ENCODE data around the gene PRDM11.

The PRDM11 gene

DNA sequence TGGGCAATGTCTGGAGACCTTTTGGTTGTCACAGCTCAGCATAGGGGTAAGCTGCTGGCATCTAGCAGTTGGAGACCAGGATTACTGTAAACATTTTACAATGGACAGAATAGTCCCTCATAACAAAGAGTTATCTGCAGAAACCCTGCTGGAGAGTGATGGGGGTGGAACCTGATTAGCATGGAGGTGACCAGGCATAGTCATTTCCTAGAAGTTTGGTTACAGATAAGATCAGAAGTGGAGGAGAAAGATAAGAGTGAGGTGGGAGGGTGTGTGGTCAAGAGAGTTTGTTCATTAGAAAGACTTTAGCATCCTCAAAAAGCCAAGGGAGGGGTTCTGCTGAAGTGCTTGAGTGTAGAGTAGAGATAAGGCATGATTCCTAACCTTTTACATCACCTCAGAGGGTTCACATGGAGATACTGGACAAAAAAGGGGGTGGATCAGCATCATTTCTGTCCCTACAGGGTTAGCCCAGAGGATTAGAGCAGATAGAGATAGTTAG, 38.8 kb downstream of the PRDM11 start:
- TF ChIP-seq, protein P1, sequence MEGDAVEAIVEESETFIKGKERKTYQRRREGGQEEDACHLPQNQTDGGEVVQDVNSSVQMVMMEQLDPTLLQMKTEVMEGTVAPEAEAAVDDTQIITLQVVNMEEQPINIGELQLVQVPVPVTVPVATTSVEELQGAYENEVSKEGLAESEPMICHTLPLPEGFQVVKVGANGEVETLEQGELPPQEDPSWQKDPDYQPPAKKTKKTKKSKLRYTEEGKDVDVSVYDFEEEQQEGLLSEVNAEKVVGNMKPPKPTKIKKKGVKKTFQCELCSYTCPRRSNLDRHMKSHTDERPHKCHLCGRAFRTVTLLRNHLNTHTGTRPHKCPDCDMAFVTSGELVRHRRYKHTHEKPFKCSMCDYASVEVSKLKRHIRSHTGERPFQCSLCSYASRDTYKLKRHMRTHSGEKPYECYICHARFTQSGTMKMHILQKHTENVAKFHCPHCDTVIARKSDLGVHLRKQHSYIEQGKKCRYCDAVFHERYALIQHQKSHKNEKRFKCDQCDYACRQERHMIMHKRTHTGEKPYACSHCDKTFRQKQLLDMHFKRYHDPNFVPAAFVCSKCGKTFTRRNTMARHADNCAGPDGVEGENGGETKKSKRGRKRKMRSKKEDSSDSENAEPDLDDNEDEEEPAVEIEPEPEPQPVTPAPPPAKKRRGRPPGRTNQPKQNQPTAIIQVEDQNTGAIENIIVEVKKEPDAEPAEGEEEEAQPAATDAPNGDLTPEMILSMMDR (IDR thresholded peaks at IDR 0.05; ENCODE audit: extremely low read depth, missing control alignments): no peak
- no peak for DNase-seq (ENCODE audit: low spot score)

DNA sequence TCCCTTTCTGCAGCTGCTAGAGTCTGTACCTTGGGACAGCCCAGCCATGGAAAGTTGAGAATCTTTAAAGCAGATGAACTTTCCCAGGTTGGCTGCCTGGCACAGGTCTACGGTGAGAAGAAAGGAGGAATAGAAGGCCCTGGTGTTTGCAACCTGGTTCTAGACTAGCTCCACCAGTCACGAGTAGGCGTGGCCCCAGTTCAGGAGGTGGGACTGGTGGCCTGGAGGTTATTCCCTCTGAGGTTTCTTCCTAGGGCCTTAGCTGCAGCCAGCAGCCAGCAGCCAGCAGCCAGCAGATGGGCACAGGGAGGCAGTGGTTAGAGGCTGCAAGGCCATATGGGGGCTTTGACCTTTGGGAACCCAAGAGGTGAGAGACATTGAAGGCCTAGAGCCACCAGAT, 40.9 kb downstream of the PRDM11 start:
- no peak for DNase-seq (ENCODE audit: low spot score)
- TF ChIP-seq, protein P1 (IDR thresholded peaks at IDR 0.05; ENCODE audit: extremely low read depth, missing control alignments): no peak

DNA sequence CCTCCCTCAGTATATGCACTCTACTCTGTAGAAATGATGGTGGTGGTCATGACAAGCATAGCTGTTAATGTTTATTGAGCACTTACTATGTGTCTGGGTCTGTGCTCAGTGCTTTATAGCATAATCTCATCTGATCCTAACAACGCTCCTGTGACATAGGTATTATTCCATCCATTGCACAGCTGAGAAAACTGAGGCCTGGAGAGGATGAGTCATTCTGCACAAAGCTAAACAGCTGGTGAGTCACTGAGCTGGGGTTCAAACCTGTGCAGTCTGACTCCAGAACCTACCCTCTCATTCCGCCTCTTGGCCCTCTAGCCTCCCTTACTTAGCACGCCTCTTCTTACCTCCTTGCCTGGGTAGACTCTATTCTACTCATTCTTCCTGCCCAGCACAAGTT, 41.7 kb downstream of the PRDM11 start:
- no peak for DNase-seq (ENCODE audit: low spot score)
- TF ChIP-seq, protein P1 (IDR thresholded peaks at IDR 0.05; ENCODE audit: extremely low read depth, missing control alignments): no peak

DNA sequence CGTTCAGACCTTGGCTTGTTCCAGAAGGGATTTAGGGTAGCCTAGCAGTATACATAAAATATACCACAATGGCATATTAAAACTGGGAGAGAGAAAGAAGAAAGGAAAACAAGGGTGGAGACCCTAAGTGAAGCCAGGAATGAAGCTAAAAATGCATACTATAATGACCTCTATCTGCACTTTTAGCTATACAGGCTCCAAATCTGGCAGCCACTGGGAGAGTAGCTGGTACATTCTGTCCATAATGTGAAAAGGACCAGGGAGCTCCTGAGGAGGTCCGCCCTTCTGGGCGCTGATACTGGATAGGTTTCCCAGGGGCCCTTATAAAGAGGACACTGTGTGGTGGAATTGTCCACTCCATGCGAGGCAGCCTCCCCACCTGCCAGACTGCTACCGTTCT, 42.8 kb downstream of the PRDM11 start:
- DNase-seq (ENCODE audit: low spot score): no peak
- TF ChIP-seq, protein P1 (IDR thresholded peaks at IDR 0.05; ENCODE audit: extremely low read depth, missing control alignments): no peak

DNA sequence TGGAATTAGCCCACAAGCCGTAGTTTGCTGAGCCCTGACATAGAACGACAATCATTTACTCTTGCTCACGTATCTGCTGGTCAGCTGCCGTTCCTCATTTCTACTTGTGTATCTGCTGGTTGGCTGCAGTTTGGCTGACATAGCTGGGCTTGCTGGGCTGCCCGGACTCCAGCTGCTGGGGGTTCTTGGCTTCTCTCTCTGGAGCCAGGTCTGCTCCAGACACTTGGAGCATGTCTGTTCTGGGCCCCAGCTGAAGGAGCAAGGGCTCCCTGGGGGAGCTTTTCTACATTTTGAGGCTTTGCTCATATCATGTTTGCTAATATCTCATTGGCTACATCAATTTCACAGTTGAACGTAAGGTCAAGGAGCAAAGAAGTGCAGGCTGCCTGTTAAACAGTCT, 47.3 kb downstream of the PRDM11 start:
- TF ChIP-seq, protein P1 (IDR thresholded peaks at IDR 0.05; ENCODE audit: extremely low read depth, missing control alignments): no peak
- no peak for DNase-seq (ENCODE audit: low spot score)

DNA sequence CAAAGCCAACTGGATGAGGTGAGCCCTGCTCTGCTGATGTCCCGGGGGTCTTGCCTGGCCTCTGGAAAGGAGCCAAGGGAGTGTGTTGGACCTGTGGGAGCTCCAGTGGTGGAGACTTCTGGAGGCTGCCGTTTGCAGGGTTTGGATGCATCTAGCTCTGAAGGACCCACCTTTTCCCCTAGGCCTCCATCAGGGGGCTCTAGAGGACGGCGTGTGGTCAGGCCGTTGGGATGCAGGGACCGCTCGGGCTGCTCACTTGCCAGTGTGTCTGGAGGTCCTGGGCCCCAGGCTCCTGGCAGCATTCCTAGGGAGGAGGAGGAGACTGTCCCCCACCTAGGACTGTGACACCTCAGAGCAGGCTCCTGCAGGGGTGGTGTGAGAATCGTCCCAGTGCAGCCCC, 58.3 kb downstream of the PRDM11 start:
- TF ChIP-seq, protein P1 (IDR thresholded peaks at IDR 0.05; ENCODE audit: extremely low read depth, missing control alignments): no peak
- DNase-seq (ENCODE audit: low spot score): no peak

DNA sequence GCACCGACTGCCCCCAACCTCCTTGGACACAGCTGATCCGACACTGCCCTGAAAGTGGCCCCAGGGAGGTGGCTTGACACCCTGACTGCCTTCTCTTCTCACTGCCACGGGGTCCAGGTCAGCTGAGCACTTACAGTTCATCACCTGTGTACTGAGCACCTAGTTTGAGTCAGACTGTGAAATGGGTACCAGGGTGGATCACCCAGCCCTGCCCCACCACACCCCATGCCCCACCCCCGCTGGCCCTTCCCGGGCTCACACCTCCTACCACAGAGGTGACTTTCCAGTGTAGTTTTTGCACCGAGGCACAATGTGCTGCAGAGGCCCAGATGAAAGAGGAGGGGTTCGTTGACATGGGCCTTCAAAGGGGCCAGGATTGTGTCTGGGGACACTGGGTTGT, 59.5 kb downstream of the PRDM11 start:
- DNase-seq (ENCODE audit: low spot score): no peak
- TF ChIP-seq, protein P1 (IDR thresholded peaks at IDR 0.05; ENCODE audit: extremely low read depth, missing control alignments): no peak
